OCI-LY3 (cell line): Measurements from ENCODE around the gene CHRNA7.
"Not testable (repeated sequence)": the region's sequence is repeated elsewhere in the genome, so short reads cannot be mapped to it uniquely, and the experiment has no call there.

Source experiments
- EZH2phosphoT487 ChIP-seq: fragments of 200-600 bp; shearing (Covaris generic); IDR thresholded peaks from 2 replicates; pipeline ENCODE4 v1.6.1; 2018; ENCODE audit warnings: antibody characterized with exemption, mixed run types, low read depth
- TF ChIP-seq, protein P1 (sequence below): fragments of 200-600, 300-600 bp; sonication (generic); IDR thresholded peaks from 2 replicates; pipeline ENCODE4 v1.5.1; 2014; ENCODE audit warnings: antibody characterized with exemption, low read length, low read depth

DNA sequence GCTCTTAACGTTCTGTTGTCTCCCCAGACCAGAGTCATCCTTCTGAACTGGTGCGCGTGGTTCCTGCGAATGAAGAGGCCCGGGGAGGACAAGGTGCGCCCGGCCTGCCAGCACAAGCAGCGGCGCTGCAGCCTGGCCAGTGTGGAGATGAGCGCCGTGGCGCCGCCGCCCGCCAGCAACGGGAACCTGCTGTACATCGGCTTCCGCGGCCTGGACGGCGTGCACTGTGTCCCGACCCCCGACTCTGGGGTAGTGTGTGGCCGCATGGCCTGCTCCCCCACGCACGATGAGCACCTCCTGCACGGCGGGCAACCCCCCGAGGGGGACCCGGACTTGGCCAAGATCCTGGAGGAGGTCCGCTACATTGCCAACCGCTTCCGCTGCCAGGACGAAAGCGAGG, 137.6 kb downstream of the CHRNA7 start:
- TF ChIP-seq, protein P1, sequence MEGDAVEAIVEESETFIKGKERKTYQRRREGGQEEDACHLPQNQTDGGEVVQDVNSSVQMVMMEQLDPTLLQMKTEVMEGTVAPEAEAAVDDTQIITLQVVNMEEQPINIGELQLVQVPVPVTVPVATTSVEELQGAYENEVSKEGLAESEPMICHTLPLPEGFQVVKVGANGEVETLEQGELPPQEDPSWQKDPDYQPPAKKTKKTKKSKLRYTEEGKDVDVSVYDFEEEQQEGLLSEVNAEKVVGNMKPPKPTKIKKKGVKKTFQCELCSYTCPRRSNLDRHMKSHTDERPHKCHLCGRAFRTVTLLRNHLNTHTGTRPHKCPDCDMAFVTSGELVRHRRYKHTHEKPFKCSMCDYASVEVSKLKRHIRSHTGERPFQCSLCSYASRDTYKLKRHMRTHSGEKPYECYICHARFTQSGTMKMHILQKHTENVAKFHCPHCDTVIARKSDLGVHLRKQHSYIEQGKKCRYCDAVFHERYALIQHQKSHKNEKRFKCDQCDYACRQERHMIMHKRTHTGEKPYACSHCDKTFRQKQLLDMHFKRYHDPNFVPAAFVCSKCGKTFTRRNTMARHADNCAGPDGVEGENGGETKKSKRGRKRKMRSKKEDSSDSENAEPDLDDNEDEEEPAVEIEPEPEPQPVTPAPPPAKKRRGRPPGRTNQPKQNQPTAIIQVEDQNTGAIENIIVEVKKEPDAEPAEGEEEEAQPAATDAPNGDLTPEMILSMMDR = not testable (repeated sequence)
- not testable (repeated sequence) for TF ChIP-seq EZH2phosphoT487
